Ishikawa (cell line): ENCODE measurements around the gene PID1.

Experiments
- CREB1 ChIP-seq: IDR thresholded peaks from 2 replicates; pipeline ENCODE4 v1.6.1; 2012; ENCODE audit warnings: low read depth
- EP300 ChIP-seq: IDR thresholded peaks from 2 replicates; pipeline ENCODE4 v1.6.1; 2012; ENCODE audit warnings: borderline replicate concordance
- FOXM1 ChIP-seq: IDR thresholded peaks from 2 replicates; pipeline ENCODE4 v1.6.1; 2012; ENCODE audit warnings: low read depth, borderline replicate concordance
- RAD21 ChIP-seq: IDR thresholded peaks from 2 replicates; pipeline ENCODE4 v1.6.1; 2012; ENCODE audit warnings: low read depth
- TAF1 ChIP-seq: IDR thresholded peaks from 2 replicates; pipeline ENCODE4 v1.6.1; 2012; ENCODE audit warnings: low read depth, mild to moderate bottlenecking
- TCF12 ChIP-seq: IDR thresholded peaks from 2 replicates; pipeline ENCODE4 v1.6.1; 2012; ENCODE audit warnings: low read depth
- ZBTB7A ChIP-seq: IDR thresholded peaks from 2 replicates; pipeline ENCODE4 v1.6.1; 2012; ENCODE audit warnings: low read depth
- TF ChIP-seq, protein P1 (sequence below): IDR thresholded peaks from 2 replicates; pipeline ENCODE4 v1.6.1; 2012; ENCODE audit warnings: low read depth, mild to moderate bottlenecking

DNA sequence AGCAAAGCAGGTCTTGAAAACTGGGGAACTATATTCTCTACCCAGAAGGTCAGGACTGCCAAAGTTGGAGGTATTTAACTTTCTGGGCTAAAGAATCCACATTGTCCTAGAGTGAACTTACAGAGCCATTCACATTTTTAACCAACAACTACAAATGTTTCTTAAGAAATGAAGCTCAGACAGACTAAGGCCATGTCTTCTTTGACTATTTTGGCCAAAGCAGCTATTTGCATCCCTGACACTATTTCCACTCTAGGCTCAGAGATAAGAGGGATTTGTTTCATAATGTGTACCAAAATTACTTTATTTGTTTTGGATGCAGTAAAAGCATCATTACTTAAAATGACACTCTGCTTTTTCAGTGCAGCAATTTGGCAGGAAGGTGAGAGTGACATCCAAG is 18.1 kb downstream of the PID1 start:
- TF ChIP-seq, protein P1, sequence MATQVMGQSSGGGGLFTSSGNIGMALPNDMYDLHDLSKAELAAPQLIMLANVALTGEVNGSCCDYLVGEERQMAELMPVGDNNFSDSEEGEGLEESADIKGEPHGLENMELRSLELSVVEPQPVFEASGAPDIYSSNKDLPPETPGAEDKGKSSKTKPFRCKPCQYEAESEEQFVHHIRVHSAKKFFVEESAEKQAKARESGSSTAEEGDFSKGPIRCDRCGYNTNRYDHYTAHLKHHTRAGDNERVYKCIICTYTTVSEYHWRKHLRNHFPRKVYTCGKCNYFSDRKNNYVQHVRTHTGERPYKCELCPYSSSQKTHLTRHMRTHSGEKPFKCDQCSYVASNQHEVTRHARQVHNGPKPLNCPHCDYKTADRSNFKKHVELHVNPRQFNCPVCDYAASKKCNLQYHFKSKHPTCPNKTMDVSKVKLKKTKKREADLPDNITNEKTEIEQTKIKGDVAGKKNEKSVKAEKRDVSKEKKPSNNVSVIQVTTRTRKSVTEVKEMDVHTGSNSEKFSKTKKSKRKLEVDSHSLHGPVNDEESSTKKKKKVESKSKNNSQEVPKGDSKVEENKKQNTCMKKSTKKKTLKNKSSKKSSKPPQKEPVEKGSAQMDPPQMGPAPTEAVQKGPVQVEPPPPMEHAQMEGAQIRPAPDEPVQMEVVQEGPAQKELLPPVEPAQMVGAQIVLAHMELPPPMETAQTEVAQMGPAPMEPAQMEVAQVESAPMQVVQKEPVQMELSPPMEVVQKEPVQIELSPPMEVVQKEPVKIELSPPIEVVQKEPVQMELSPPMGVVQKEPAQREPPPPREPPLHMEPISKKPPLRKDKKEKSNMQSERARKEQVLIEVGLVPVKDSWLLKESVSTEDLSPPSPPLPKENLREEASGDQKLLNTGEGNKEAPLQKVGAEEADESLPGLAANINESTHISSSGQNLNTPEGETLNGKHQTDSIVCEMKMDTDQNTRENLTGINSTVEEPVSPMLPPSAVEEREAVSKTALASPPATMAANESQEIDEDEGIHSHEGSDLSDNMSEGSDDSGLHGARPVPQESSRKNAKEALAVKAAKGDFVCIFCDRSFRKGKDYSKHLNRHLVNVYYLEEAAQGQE: no peak
- TF ChIP-seq RAD21: no peak
- no peak for TF ChIP-seq FOXM1
- TF ChIP-seq ZBTB7A: no peak
- TF ChIP-seq EP300: no peak
- no peak for TF ChIP-seq TCF12
- TF ChIP-seq TAF1: no peak
- TF ChIP-seq CREB1: no peak
